Left renal cortex interstitium (tissue), 4 donors: ENCODE data around the gene CARHSP1. TPM values are rescaled to one million over a fixed set of nuclear protein-coding genes. Genes with fewer than 3 reads are reported as not detected.
"Not testable (repeated sequence)": the region's sequence is repeated elsewhere in the genome, so short reads cannot be mapped to it uniquely, and the experiment has no call there.

ENCODE experiments used
- DNase-seq, 4 donors: peaks; one replicate each; pipeline ENCODE4 v3.0.0-alpha.2; 2013; ENCODE audit warnings: low read depth in 4 of 4, low spot score in 2 of 4, missing footprints in 1 of 4
- polyA plus RNA-seq, 4 donors: library from polyadenylated mRNA; unstranded; fragments of 120-200 nt; gene quantifications; one replicate each; pipeline ENCODE4 v1.2.1, GENCODE V29; 2013; ENCODE audit not compliant: insufficient read length in 4 of 4

Gene CARHSP1
- polyA plus RNA-seq, 4 donors, result 68.3 to 87.5 (median 80.4) TPM

DNA sequence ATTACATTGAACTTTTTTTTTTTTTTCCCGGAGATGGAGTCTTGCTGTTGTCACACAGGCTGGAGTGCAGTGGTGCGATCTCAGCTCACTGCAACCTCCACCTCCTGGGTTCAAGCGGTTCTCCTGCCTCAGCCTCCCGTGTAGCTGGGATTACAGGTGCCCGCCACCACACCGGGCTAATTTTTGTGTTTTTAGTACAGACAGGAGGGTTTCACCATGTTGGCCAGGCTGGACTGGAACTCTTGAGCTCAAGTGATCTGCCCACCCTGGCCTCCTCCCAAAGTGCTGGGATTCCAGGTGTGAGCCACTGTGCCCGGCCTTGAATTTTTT lies 5.0 kb upstream of the CARHSP1 start:
- not testable (repeated sequence) for DNase-seq

DNA sequence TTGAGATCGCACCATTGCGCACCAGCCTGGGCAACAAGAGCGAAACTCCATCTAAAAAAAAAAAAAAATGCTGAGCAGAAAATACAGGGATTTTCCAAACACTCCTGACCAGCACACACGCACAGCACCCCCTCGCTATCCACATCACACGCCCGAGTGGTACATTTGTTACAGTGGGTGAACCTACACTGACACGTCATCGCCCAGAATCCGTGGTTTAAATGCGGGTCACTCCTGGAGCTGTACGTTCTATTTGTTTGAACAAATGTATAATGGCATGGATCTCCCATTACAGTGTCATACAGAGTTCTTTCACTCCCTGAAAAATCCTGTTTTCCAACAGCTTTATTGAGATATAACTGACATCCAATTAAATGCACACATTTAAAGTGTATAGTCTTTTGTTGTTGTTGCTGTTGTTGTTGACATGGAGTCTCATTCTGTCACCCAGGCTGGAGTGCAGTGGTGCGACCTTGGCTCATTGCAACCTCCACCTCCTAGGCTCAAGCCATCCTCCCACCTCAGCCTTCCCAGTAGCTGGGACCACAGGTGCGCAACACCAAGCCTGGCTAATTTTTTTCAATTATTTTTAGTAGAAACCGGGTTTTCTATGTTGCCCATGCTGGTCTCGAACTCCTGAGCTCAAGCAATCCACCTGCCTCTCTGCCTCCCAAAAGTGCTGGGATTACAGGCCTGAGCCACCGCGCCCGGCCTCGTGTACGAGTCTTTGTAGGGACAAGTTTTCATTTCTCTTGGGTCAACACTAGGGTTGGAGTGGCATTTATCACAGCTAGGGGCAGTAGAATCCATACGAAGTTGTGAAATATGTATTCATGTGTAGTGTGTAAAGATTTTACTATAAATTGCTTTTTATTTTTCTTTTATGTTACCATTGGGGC lies 4.4 kb upstream of the CARHSP1 start:
- no peak for DNase-seq

DNA sequence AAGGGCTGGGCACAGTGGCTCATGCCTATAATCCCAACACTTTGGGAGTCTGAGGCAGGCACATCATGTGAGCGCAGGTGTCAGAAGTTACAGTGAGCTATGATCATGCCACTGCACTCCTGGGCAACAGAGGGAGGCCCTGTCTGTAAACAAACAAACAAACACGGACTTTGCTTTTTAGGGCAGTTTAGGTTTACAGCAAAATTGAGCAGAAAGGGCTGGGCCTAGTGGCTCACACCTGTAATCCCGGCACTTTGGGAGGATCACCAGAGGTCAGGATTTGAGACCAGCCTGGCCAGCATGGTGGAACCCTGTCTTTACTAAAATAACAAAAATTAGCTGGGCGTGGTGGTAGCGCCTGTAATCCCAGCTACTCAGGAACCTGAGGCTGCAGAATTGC lies 3.3 kb upstream of the CARHSP1 start:
- DNase-seq, result no peak

DNA sequence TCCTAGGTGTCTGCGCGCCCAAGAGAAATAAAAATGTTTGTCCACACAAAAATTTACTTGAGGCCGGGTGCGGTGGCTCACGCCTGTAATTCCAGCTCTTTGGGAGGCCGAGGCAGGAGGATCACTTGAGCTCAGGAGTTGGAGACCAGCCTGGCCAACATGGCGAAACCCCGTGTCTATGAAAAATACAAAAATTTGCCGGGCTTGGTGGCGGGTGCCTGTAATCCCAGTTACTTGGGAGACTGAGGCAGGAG lies 1.1 kb upstream of the CARHSP1 start:
- not testable (repeated sequence) for DNase-seq

DNA sequence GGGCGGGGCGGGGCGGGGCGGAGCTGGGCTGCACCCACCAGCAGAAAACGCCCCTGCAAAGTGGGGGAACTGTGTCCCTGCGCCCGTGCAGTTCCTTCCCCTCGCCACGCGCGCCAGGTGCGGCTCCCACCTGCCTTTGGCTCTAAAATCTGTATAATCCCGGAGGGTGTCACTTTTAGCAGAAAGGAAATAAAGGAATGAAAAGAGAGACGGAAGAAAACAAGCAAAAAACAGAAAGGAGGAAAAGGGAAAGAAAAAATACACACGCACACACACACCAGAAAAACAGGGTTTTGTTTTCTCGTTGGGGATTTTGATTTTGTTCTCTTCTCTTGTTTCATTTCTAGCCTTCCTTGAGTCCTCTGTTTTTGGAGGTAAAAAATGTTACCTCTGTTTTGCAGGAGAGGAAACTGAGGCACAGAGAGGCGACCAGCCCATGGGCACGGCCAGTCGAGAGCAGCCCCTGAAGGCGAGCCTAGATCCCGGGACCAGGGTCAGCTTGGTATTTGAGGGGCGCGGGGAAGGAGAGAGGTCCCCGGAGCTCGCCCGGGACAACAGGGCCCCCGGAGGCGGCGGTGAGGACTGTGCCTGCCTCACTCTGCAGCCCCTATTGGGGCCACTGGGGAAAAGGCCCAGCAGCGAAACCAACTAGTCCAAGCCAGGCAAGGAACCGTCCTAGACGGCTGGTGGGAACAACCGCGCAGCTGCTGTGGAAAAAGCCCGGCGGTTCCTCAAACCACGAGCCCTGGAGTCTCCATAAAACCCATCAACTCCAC lies 594 bp upstream of the CARHSP1 start:
- DNase-seq, result no peak

DNA sequence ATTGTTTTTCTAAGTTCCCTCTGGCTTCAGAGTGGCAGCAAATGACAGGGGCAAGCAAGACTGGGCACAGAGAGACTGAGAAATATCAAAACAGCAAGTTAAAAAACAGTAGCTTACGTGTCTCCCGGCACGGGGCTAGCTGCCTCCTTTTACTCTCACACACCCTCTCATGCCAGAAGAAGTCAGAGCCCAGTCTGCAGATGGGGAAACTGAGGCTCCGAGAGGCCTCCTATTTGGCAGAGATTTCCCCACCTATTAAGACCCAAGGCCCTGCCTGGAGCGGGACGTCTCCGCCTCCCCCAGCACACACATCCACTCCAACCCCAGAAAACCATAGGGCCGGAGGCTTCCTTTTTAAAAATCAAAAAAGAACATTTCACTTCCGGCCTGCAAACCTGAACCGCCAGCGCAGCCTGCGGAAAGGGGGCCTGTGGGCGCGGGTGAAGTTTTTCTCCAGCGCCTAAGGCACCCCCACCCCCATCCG lies 832 bp downstream of the CARHSP1 start:
- no peak for DNase-seq

DNA sequence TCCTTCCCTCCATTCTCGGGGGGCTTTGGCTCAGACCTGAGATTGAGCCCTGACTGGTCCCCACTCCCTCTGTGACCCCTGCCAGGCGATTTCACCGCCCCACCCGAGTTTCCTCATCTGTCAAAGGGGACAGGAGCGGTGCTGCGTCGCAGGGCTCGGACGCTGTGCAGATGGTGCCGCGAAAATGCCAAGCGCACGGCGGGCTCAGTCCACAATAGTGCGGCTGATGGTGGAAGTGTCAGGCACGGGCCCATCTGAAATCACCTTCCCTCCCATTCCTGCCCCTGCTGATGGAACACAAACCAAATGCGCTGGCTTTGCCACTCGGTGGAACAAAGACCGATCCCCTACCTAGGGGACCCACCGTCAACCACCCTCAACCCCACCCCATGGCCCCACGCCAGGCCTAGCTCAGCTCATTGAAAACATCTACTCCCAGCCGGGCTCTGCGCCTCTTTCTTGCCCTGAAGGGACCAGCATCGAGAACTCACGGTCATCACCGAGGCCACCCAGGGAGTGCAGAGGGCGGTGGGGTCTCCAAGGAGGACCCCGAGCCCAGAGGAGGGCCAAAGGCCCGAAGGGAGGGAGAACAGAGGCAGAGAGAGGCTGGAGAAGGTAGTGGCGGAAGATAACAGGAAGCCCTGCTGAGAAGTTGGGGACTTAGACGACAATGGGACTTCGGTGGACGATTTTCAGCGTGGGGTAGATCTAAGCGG lies 1.4 kb downstream of the CARHSP1 start:
- no peak for DNase-seq

DNA sequence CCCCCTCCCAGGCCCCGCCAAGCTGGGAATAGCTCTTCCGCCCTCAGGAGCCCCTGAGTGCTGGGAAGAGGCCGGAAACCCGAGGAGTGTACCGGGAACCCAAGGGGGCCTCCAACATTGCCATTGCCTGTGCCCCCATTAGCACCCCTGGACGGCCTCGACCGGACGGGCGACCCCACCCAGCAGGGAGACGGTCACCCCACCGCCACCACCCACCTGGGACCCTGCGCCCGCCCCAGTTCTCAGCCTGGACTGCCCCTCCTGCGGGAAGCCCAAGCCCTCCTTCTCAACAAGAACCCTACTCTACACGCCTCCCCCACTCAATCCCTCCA lies 2.0 kb downstream of the CARHSP1 start:
- DNase-seq, result no peak

DNA sequence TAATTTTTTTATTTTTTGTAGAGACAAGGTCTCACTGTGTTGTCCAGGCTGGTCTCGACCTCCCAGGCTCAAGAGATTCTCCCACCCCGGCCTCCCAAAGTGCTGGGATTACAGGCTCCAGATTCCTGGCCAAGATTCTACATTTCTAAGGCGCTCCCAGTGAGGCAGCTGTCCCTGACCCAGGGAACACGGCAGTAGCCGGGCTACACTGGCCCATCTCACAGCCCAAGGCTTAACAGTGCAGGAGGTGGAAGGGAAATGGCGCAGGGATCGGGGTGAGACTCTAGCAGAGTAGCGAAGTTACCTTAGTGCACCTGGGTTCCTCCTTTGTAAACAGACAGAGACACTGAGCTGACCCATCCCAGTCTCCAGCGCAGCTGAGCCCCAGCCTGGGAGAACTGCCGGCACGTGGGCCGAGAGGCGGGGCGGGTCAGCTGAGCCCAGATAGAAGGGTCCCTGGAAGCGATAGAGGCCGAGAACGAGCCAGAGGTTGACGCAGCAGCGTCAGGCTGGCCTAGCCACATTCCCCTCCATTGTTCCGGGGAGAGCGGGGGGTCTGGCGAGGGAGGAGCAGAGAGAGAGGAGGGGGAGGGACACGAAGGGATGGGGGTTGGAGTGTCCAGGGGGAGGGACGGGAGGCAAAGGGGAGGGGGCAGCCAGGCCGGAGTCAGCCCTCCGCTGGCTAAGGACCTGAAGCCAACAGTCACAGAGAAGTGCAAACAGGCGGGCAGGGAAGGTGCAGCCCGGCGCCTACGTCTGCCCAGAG lies 2.5 kb downstream of the CARHSP1 start:
- no peak for DNase-seq

DNA sequence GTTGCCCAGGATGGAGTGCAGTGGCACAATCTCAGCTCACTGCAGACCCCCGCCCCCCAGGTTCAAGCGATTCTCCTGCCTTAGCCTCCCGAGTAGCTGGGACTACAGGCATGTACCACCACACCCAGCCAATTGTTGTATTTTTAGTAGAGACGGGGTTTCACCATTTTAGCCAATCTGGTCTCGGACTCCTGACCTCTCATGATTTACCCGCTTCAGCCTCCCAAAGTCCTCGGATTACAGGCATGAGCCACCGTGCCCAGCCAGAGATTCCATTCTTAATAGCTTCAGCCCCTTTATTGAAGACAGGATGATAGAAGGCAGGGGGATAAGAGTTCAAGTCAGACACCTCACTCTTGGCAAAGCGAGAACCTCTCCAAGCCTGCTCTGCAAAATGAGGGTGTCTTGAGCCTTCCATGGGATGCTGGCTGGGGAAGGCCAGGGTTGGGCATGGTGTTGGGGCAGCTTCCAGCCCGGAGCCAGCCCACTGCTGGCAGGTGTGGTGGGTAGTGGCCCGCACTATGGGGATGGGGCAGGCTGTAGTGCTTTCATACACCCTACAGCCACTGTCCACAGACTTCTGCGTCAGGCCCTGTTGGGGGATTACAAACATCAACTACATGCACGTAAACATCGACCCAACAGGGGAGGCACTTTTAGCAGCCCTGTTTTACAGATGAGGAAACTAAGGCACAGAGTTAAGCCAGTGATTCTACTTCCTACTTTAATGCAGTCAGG lies 3.5 kb downstream of the CARHSP1 start:
- no peak for DNase-seq

DNA sequence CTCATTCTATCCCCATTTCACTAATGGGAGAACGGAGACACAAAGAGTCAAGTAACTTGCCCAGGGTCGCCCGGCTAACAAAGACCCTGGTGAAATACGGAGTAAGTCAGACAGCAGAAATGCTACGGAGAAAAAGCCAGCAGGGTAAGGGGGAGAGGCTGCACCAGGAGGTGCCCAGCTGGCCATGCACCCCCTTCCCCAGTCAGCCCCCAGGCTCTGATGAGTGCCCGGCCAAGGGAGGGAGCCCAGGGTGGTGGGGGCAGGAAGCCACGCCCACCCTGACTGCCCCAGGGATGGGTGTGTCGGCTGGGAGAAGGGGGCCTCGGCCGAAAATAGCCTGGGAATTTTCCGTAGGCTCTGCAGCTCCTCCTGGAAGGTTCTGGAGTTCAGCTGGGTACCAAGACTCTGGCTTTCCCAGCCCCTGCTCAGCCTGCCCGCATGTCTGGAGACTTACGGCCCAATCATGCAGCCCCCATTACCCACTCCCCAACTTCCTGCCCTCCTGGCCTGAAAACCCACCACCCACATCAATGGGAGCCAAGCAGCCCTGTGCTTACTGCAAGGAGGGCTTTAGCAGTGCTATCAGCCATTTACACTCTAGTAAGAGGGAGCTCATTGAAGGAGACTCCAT lies 4.2 kb downstream of the CARHSP1 start:
- DNase-seq, result no peak

DNA sequence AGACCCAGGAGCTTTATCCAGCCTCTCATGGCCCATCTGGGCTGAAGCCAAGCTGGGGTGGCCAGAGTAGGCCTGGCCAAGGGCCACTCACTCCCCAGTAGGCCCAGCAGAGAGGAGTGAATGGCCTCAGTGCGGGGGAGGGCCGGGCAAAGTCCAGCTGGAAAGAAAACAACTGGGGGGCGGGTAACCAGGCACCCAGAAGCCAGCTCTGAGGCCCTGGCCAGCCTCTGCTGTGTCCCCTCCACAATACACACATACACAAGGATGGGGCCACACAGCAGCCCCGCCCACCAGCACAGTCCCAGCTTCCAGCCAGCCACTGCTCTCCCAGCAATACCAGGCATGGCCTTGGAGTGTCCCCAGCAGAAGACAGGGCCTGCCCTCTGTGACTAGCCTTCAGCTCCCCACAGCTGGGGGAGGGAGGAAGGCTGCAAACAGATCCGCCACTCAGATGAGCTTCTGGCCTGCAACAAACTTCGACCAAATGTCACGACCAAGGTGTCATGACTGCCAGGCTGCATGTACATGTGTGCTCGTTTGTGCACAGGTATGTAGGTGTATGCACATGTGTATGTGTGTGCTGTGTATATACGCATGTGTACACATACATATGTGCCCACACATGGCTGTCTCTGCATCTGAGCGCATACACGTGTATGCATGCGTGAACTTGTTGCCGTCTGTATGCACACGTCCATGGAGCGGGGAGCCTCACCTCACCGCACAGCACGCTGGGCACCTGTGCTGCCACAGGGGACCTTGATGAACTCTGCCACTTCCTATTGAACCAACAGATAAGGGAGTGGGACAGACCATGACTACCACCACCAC lies 5.0 kb downstream of the CARHSP1 start:
- no peak for DNase-seq

DNA sequence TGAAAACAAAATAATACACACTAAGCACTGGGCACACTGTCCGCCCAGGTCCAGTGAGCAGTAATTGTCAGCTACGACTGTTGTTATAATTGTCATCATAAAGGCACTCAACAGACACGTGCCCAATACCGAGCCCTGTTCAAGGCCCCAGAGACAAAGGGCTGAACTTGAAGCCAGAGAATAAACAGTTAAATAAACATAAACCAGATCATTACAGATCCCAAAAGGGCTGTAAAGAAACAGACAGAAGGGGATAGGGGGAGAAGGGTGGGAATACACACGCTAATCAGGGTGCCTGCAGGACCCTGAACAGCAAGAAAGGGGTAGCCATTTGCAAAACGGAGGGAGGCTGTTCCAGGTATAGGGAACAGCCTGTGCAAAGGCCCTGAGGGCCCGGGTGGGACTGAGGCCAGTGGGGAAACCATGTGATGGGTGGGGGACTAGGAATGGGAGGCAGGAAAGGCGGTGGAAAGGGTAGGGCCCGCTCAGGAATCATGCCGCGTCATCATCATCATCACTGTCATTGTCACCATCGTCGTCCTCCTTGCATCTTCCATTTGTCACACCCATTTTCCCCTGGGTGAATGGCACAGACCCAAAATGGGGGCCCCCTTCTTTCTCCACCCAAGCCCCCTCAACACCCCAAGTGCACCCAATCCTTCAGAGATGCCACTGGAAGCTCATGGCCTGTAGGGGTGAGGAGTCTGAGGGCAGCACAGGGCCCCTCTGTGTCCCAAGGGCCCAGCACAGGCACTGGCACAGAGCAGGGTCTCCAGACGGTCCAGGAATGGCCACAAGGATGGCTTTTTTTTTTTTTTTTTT lies 6.3 kb downstream of the CARHSP1 start:
- no peak for DNase-seq

DNA sequence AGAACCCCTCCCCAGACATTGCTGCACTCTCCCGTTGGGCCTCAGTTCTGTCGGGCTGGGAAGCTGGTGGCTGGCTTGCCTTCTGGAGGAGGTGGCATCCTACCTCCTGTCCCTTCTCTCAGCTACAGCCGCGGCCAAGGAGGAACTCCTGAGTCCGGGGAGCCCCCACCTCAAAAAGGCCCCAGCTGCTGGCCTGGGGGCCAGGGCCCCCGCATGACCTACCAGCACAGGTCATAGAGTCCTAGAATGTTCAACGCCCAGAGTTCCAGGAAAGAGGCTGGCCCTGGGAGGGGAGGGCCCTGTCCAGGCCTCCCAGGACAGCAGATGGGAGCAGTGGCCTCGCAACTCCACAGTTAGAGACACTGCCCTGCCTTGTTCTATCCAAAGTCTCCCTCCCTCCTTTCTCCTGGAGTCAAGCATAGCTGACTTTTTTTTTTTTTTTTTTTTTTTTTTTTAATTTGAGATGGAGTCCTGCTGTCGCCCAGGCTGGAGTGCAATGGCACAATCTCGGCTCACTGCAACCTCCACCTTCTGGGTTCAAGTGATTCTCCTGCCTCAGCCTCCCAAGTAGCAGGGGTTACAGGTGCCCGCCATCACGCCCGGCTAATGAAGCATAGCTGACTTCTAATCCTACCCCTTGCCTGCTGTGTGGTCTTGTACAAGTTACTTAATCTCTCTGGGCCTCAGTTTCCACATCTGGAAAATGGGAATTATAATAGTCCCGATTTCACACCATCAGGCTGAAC lies 7.1 kb downstream of the CARHSP1 start:
- DNase-seq, result no peak

DNA sequence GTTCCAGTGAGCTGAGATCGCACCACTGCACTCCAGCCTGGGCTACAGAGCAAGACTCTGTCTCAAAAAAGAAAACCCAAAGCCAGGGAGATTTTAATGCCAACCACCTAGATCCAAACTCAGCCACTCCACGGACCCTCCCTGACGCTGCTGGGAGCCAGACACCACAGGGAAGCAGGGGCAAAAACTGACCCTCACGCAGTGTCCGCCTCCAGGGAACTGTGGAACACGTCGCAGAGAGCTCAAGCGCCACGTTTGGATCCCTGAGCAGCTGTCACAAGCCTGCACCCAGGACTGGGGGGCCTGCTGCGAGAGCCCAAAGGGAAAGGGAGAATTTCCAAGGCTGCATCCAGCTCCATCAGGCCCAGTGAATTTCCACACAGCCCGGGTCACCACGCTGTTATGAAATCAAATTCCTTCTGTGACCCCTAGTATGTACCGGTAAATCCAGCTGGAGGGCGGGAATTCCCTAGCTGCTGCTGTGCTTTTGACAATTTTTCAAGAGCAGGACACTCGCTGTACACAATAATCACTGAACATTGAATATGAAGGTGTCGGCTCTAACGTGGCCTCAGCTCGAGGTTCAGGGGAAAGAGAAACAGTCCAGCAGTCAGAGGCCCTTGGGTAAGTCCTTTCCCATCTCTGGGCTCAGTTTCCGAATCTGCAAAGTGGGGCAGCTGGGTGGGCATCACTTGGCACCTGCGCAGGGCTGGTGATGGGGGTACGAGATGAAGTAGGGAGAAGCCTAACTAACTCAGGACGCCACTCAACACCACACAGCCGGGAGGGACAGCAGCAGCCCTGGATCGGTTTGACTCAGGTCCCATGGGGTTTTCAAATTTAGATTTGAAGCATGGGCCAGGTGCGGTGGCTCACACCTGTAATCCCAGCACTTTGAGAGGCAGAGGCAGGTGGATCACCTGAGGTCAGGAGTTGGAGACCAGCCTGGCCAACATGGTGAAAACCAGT lies 8.6 kb downstream of the CARHSP1 start:
- DNase-seq, result no peak
